CD14-positive monocyte (primary cell): ENCODE results near the gene SMCO4. TPM values are rescaled to one million over a fixed set of nuclear protein-coding genes. Genes with fewer than 3 reads are reported as not detected.

ENCODE experiments used
- DNase-seq, 3 donors: peaks; one replicate each; pipeline ENCODE4 v3.0.0-alpha.2; 2011 to 2022
- H2AFZ ChIP-seq: 2 replicates; pipeline ENCODE4 v1.6.0; 2012; ENCODE audit warnings: mild to moderate bottlenecking, low read depth, low read length, inconsistent platforms; ENCODE audit not compliant: insufficient read depth, poor library complexity, severe bottlenecking
- H3K27ac ChIP-seq, 2 donors: 1 replicate in 1 of 2; 2 replicates in 1 of 2; pipeline ENCODE4 v1.5.1; 2012 to 2013; ENCODE audit warnings: low read length in 2 of 2, control low read depth in 1 of 2, inconsistent platforms in 1 of 2, low read depth in 1 of 2, mild to moderate bottlenecking in 1 of 2
- H3K27me3 ChIP-seq, 2 donors: one replicate each; pipeline versions ENCODE4 v1.6.0 to v1.6.1; 2011 to 2013; ENCODE audit warnings: low read length in 2 of 2; ENCODE audit not compliant: control insufficient read depth in 2 of 2, insufficient read depth in 2 of 2
- H3K36me3 ChIP-seq, 2 donors: replicated peaks in 1 of 2; 1 replicate in 1 of 2; 2 replicates in 1 of 2; pipeline versions ENCODE4 v1.5.1 to v1.6.1; 2012 to 2013; ENCODE audit warnings: low read length in 2 of 2, control low read depth in 1 of 2, inconsistent platforms in 1 of 2, mild to moderate bottlenecking in 1 of 2; ENCODE audit not compliant: insufficient read depth in 2 of 2, control insufficient read depth in 1 of 2
- H3K4me1 ChIP-seq, 2 donors: 1 replicate in 1 of 2; 2 replicates in 1 of 2; pipeline versions ENCODE4 v1.5.1 to v1.6.1; 2012 to 2013; ENCODE audit warnings: low read length in 2 of 2, control low read depth in 1 of 2, inconsistent platforms in 1 of 2, mild to moderate bottlenecking in 1 of 2, moderate library complexity in 1 of 2; ENCODE audit not compliant: insufficient read depth in 2 of 2, control insufficient read depth in 1 of 2
- H3K4me2 ChIP-seq: replicated peaks from 2 replicates; pipeline ENCODE3; 2012; ENCODE audit warnings: low read length, moderate library complexity, mild to moderate bottlenecking; ENCODE audit not compliant: poor library complexity, severe bottlenecking; ENCODE audit errors: extremely low read depth
- H3K4me3 ChIP-seq, 3 experiments: fragments of 200-600 bp in 1 of 3; sonication (generic) in 1 of 3; replicated peaks in 1 of 3; 1 replicate in 2 of 3; 2 replicates in 1 of 3; pipeline ENCODE4 v1.5.1; 2011 to 2013; ENCODE audit warnings: low read length in 3 of 3, mild to moderate bottlenecking in 3 of 3, control low read depth in 2 of 3, low read depth in 2 of 3, inconsistent platforms in 1 of 3, moderate library complexity in 1 of 3
- H3K79me2 ChIP-seq: 2 replicates; pipeline ENCODE4 v1.6.0; 2012; ENCODE audit warnings: mild to moderate bottlenecking, control low read depth, inconsistent platforms, low read length, moderate library complexity; ENCODE audit not compliant: insufficient read depth
- H3K9ac ChIP-seq: 2 replicates; pipeline ENCODE4 v1.6.0; 2017; ENCODE audit warnings: low read length, mild to moderate bottlenecking; ENCODE audit not compliant: insufficient read depth, poor library complexity, severe bottlenecking
- H3K9me3 ChIP-seq, 2 donors: replicated peaks in 1 of 2; 1 replicate in 1 of 2; 2 replicates in 1 of 2; pipeline versions ENCODE4 v1.5.1 to v1.6.1; 2012 to 2013; ENCODE audit warnings: low read length in 2 of 2, control low read depth in 1 of 2; ENCODE audit not compliant: control insufficient read depth in 1 of 2, insufficient read depth in 1 of 2
- H4K20me1 ChIP-seq: 2 replicates; pipeline ENCODE4 v1.6.0; 2012; ENCODE audit warnings: mild to moderate bottlenecking, low read length, control low read depth, moderate library complexity; ENCODE audit not compliant: insufficient read depth
- H3K27ac Mint-ChIP-seq, 7 donors: one replicate each; pipeline ENCODE4 v1.8.0; 2020; ENCODE audit warnings: mild to moderate bottlenecking in 7 of 7, mixed read lengths in 7 of 7, moderate library complexity in 6 of 7, inconsistent platforms in 2 of 7
- H3K27me3 Mint-ChIP-seq, 3 donors: one replicate each; pipeline ENCODE4 v1.8.0; 2021 to 2022; ENCODE audit warnings: low read depth in 3 of 3, mild to moderate bottlenecking in 3 of 3, mixed read lengths in 3 of 3, moderate library complexity in 3 of 3, inconsistent platforms in 1 of 3
- H3K36me3 Mint-ChIP-seq, 2 donors: one replicate each; pipeline ENCODE4 v1.8.0; 2020; ENCODE audit warnings: mixed read lengths in 2 of 2, inconsistent platforms in 1 of 2, mild to moderate bottlenecking in 1 of 2
- H3K4me1 Mint-ChIP-seq: one replicate; pipeline ENCODE4 v1.8.0; 2020; ENCODE audit warnings: mild to moderate bottlenecking, mixed read lengths
- H3K4me3 Mint-ChIP-seq, 2 donors: one replicate each; pipeline ENCODE4 v1.8.0; 2020; ENCODE audit warnings: mild to moderate bottlenecking in 2 of 2, mixed read lengths in 2 of 2, moderate library complexity in 1 of 2
- H3K9me3 Mint-ChIP-seq, 7 donors: one replicate each; pipeline ENCODE4 v1.8.0; 2020 to 2022; ENCODE audit warnings: mixed read lengths in 7 of 7, mild to moderate bottlenecking in 6 of 7, moderate library complexity in 6 of 7, inconsistent platforms in 2 of 7
- CTCF ChIP-seq: fragments of 200-600 bp; IDR thresholded peaks from one replicate; pipeline ENCODE4 v1.8.0; 2022; ENCODE audit warnings: antibody characterized with exemption, mild to moderate bottlenecking
- WGBS: methylation state at CpG from one replicate; pipeline ENCODE4 v1.1.5; 2013; ENCODE audit warnings: missing lambda C conversion rate; ENCODE audit not compliant: insufficient coverage; 5-methylcytosine and 5-hydroxymethylcytosine counted together
- intact Hi-C, 2 donors: fragments of 100-400 bp; cut with micrococcal nuclease; formaldehyde crosslinking; loops; one replicate each; pipeline versions ENCODE4 v1.15.0 to v1.15.1; 2023
- polyA plus RNA-seq, 3 donors: library from polyadenylated mRNA; depleted of rRNA in 1 of 3; unstranded in 2 of 3; stranded (reverse) in 1 of 3; fragments of 300-500 nt in 2 of 3; fragments of >200 nt in 1 of 3; fragmentation: Illumina TruSeq in 2 of 3; gene quantifications; 1 replicate in 2 of 3; 2 replicates in 1 of 3; pipeline ENCODE4 v1.2.3, GENCODE V29; 2012 to 2021

Gene SMCO4
- polyA plus RNA-seq, 3 donors, result 110 to 242 (median 169) TPM

- Mint-ChIP-seq H3K27ac (no peak overlapping the region), H3K4me3 (no peak overlapping the region), H3K9me3 (peaks cover 0 to 1% (median 0%) of the 10 kb centered on the region in 7 donors), H3K36me3 (no peaks in the 10 kb centered on the region), H3K27me3 (peaks cover 0 to 2% (median 2%) of the 10 kb centered on the region in 3 donors), H3K4me1 (no peaks in the 10 kb centered on the region)
- Histone ChIP-seq H3K4me3 (no peak overlapping the region), H3K27ac (no peak overlapping the region), H2AFZ (no peak overlapping the region), H3K27me3 (peaks cover 0 to 2% of the 10 kb centered on the region in 2 donors), H3K4me1 (no peaks in the 10 kb centered on the region), H4K20me1 (no peaks in the 10 kb centered on the region), H3K4me2 (no peak overlapping the region), H3K79me2 (no peaks in the 10 kb centered on the region), H3K9ac (no peak overlapping the region), H3K36me3 (no peaks in the 10 kb centered on the region), H3K9me3 (no peaks in the 10 kb centered on the region)
- TF ChIP-seq CTCF, result no peak
- intact Hi-C loops, result no loop called here
- no peak for DNase-seq
These were observed 26.3 kb upstream of the SMCO4 start for GRCh38 chr11:93569496-93569895.

DNA sequence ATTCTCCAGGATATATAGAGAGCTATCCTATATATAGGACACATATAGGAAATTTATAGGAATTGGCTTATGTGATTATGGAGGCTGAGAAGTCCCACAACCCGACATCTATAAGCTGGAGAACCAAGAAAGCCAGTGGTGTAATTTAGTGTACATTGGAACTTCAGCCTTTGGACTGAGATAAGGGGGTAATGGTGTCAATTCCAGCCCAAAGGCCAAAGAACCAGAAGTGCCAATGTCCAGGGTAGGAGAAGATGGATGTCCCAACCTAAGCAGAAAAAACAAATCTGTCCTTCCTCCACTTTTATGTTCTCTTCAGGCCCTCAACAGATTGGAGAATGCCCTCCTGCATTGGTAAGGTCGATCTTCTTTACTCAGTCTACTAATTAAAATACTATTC lies 25.5 kb upstream of the SMCO4 start:
- H3K4me1 ChIP-seq, result no peaks in the 10 kb centered on the region
- intact Hi-C loops, result no loop called here
- H3K4me1 Mint-ChIP-seq, result no peaks in the 10 kb centered on the region
- H3K9ac ChIP-seq, result no peak overlapping the region
- no peak overlapping the region for H3K27ac ChIP-seq
- no peak for TF ChIP-seq CTCF
- no peak overlapping the region for H3K27ac Mint-ChIP-seq
- no peak for DNase-seq
- no peaks in the 10 kb centered on the region for H3K79me2 ChIP-seq
- H4K20me1 ChIP-seq, result no peaks in the 10 kb centered on the region
- H3K36me3 ChIP-seq, result no peaks in the 10 kb centered on the region
- no peak overlapping the region for H2AFZ ChIP-seq
- no peak overlapping the region for H3K4me3 ChIP-seq
- no peaks in the 10 kb centered on the region for H3K36me3 Mint-ChIP-seq
- H3K27me3 ChIP-seq, result peaks cover 0 to 2% of the 10 kb centered on the region in 2 donors
- H3K27me3 Mint-ChIP-seq, result peaks cover 0 to 2% (median 2%) of the 10 kb centered on the region in 3 donors
- H3K9me3 Mint-ChIP-seq, result peaks cover 0 to 1% (median 0%) of the 10 kb centered on the region in 7 donors
- WGBS, result 100% methylated on average over 1 of the region's 2 CpGs
- H3K4me2 ChIP-seq, result no peak overlapping the region
- no peak overlapping the region for H3K4me3 Mint-ChIP-seq
- no peaks in the 10 kb centered on the region for H3K9me3 ChIP-seq
